A549 (cell line): ENCODE results near the gene BMERB1. TPM values are rescaled to one million over a fixed set of nuclear protein-coding genes. Genes with fewer than 3 reads are reported as not detected.

Source experiments
- ATAC-seq, 2 experiments: fragments of 200-7000 bp in 1 of 2; fragments of >200 bp in 1 of 2; cut with Nextera tagmentation in 1 of 2; cut with Tn5 transposase in 1 of 2; 3 replicates each; pipeline versions ENCODE4 v1.8.0 to v1.9.1; 2018 to 2020; ENCODE audit warnings: mild to moderate bottlenecking in 1 of 2, moderate library complexity in 1 of 2
- CTCF ChIA-PET: fragments of 300-600 bp; sonication (Branson Sonifier 250); formaldehyde crosslinking; extraction: SDS; loops from one replicate; lab custom pipeline; 2021; ENCODE audit warnings: antibody characterized with exemption, inconsistent platforms; lab: Yijun Ruan, JAX
- POLR2A ChIA-PET: fragments of 350-600 bp; formaldehyde crosslinking; extraction: SDS; loops from one replicate; lab custom pipeline; 2021; ENCODE audit warnings: antibody characterized with exemption, inconsistent platforms; lab: Yijun Ruan, JAX
- DNase-seq, 2 experiments: peaks; one replicate each; pipeline versions ENCODE4 v3.0.0 to v3.0.0-alpha.2; 2011 to 2016; ENCODE audit warnings: low read depth in 1 of 2, low spot score in 1 of 2
- FAIRE-seq: peaks from 2 replicates; lab custom pipeline; 2011; peaks lifted over from hg19 to GRCh38; lab: Jason Lieb, UNC
- H3K27ac ChIP-seq, 2 experiments: fragments of >200 bp; sonication (Bioruptor Twin); formaldehyde crosslinking; 3 replicates each; pipeline ENCODE4 v1.5.1; 2016 to 2017
- H3K4me1 ChIP-seq: fragments of >200 bp; sonication (Bioruptor Twin); formaldehyde crosslinking; 3 replicates; pipeline ENCODE4 v1.6.1; 2016
- H3K4me2 ChIP-seq: fragments of >200 bp; sonication (Bioruptor Twin); formaldehyde crosslinking; 3 replicates; pipeline ENCODE4 v1.6.1; 2016
- H3K4me3 ChIP-seq: fragments of >200 bp; sonication (Bioruptor Twin); formaldehyde crosslinking; 3 replicates; pipeline ENCODE4 v1.5.1; 2016
- H3K9me3 ChIP-seq: fragments of >200 bp; sonication (Bioruptor Twin); formaldehyde crosslinking; 3 replicates; pipeline ENCODE4 v1.6.1; 2016
- BCL3 ChIP-seq: fragments of >200 bp; sonication (Bioruptor Twin); formaldehyde crosslinking; IDR thresholded peaks from 3 replicates; pipeline ENCODE4 v1.6.1; 2016
- BHLHE40 ChIP-seq: IDR thresholded peaks from 2 replicates; pipeline ENCODE4 v1.6.1; 2012; ENCODE audit warnings: low read depth, low read length, inconsistent platforms
- CBX2 ChIP-seq: fragments of 200-600 bp; sonication (generic); IDR thresholded peaks from 2 replicates; pipeline ENCODE4 v1.6.1; 2016; ENCODE audit warnings: low read depth, mild to moderate bottlenecking, borderline replicate concordance
- CBX8 ChIP-seq: fragments of 200-600 bp; sonication (generic); IDR thresholded peaks from 2 replicates; pipeline ENCODE4 v1.6.1; 2016
- E2F6 ChIP-seq: IDR thresholded peaks from 2 replicates; pipeline ENCODE4 v1.6.1; 2012; ENCODE audit warnings: low read depth, borderline replicate concordance
- EHMT2 ChIP-seq: fragments of 200-600 bp; sonication (generic); IDR thresholded peaks from 2 replicates; pipeline ENCODE4 v1.6.1; 2016; ENCODE audit warnings: antibody characterized with exemption, low read depth, mild to moderate bottlenecking, moderate library complexity
- FOSB ChIP-seq: fragments of 250-450 bp; sonication (Bioruptor Pico); IDR thresholded peaks from 2 replicates; pipeline ENCODE4 v1.5.0; 2020; ENCODE audit warnings: mild to moderate bottlenecking, moderate library complexity
- HEYL ChIP-seq: fragments of 250-450 bp; sonication (Bioruptor Pico); IDR thresholded peaks from 2 replicates; pipeline ENCODE4 v1.8.0; 2021; ENCODE audit warnings: mild to moderate bottlenecking, moderate library complexity
- HMGXB4 ChIP-seq: fragments of 250-450 bp; sonication (Bioruptor Pico); IDR thresholded peaks from 2 replicates; pipeline ENCODE4 v1.5.0; 2021; ENCODE audit warnings: mild to moderate bottlenecking, moderate library complexity, borderline replicate concordance
- HOXA7 ChIP-seq: fragments of 250-450 bp; sonication (Bioruptor Pico); IDR thresholded peaks from 2 replicates; pipeline ENCODE4 v1.5.0; 2020; ENCODE audit warnings: mild to moderate bottlenecking, moderate library complexity
- HOXB13 ChIP-seq: fragments of 250-450 bp; sonication (Bioruptor Pico); IDR thresholded peaks from 2 replicates; pipeline ENCODE4 v1.5.0; 2020; ENCODE audit warnings: low read depth, mild to moderate bottlenecking, moderate library complexity
- HOXB5 ChIP-seq: fragments of 250-450 bp; sonication (Bioruptor Pico); IDR thresholded peaks from 2 replicates; pipeline ENCODE4 v1.5.0; 2020; ENCODE audit warnings: mild to moderate bottlenecking, moderate library complexity
- KDM5A ChIP-seq: fragments of 200-600 bp; sonication (generic); IDR thresholded peaks from 2 replicates; pipeline ENCODE4 v1.6.1; 2016; ENCODE audit warnings: antibody characterized with exemption, mild to moderate bottlenecking
- MAX ChIP-seq: IDR thresholded peaks from 2 replicates; pipeline ENCODE4 v1.6.1; 2012
- MAZ ChIP-seq: fragments of 150-350 bp; IDR thresholded peaks from 2 replicates; pipeline ENCODE4 v1.6.1; 2014; ENCODE audit warnings: antibody characterized with exemption, low read depth, low read length, borderline replicate concordance
- MYC ChIP-seq: IDR thresholded peaks from 2 replicates; pipeline ENCODE4 v1.6.1; 2012; ENCODE audit warnings: mild to moderate bottlenecking, inconsistent platforms, low read length, improper control_type of control experiment, borderline replicate concordance
- NR3C1 ChIP-seq: fragments of >200 bp; sonication (Bioruptor Twin); formaldehyde crosslinking; IDR thresholded peaks from 3 replicates; pipeline ENCODE4 v1.6.1; 2017
- PBX3 ChIP-seq: IDR thresholded peaks from 2 replicates; pipeline ENCODE4 v1.6.1; 2012
- POLR2AphosphoS2 ChIP-seq: conservative IDR thresholded peaks from 2 replicates; pipeline ENCODE4 v1.6.1; 2012; ENCODE audit warnings: low read length, improper control_type of control experiment, inconsistent platforms
- RCOR1 ChIP-seq: fragments of 150-350 bp; IDR thresholded peaks from 2 replicates; pipeline ENCODE4 v1.6.1; 2014; ENCODE audit warnings: antibody characterized with exemption, low read length, low read depth
- RFX5 ChIP-seq: fragments of 450-650 bp; IDR thresholded peaks from 2 replicates; pipeline ENCODE4 v1.7.1; 2014; ENCODE audit warnings: antibody characterized with exemption, mild to moderate bottlenecking, moderate library complexity
- SREBF2 ChIP-seq: fragments of 450-650 bp; IDR thresholded peaks from 2 replicates; pipeline ENCODE4 v1.6.1; 2014; ENCODE audit warnings: mild to moderate bottlenecking, moderate library complexity
- TFCP2L1 ChIP-seq: fragments of 250-450 bp; sonication (Bioruptor Pico); IDR thresholded peaks from 2 replicates; pipeline ENCODE4 v1.5.0; 2021; ENCODE audit warnings: mild to moderate bottlenecking
- USF2 ChIP-seq: fragments of 450-650 bp; IDR thresholded peaks from 2 replicates; pipeline ENCODE4 v1.6.1; 2014; ENCODE audit warnings: antibody characterized with exemption
- ZFP36 ChIP-seq: fragments of 450-650 bp; IDR thresholded peaks from 2 replicates; pipeline ENCODE4 v1.6.1; 2014; ENCODE audit warnings: borderline replicate concordance; ENCODE audit not compliant: partially characterized antibody
- ZNF302 ChIP-seq: fragments of 250-450 bp; sonication (Bioruptor Pico); IDR thresholded peaks from 2 replicates; pipeline ENCODE4 v1.9.0; 2021; ENCODE audit warnings: inconsistent platforms, mild to moderate bottlenecking, moderate library complexity
- ZSCAN20 ChIP-seq: fragments of 250-450 bp; sonication (Bioruptor Pico); IDR thresholded peaks from 2 replicates; pipeline ENCODE4 v1.8.0; 2022; ENCODE audit warnings: mild to moderate bottlenecking, moderate library complexity
- WGBS: methylation state at CpG from one replicate; pipeline ENCODE4 v1.1.6; 2017; ENCODE audit errors: missing lambda C conversion rate; 5-methylcytosine and 5-hydroxymethylcytosine counted together
- polyA plus RNA-seq, 4 experiments: library from polyadenylated mRNA; depleted of rRNA in 3 of 4; stranded (reverse); fragments of >200 nt; fragmentation: RNase III in 1 of 4; extraction: RNeasy Plus Mini Kit Qiagen cat#74134 plus additional on column Dnase treatment in 1 of 4; gene quantifications; 2 replicates in 3 of 4; 3 replicates in 1 of 4; pipeline ENCODE4 v1.2.3, GENCODE V29; 2011 to 2017

Gene BMERB1
- polyA plus RNA-seq, 2 of the 4 experiments (the other 2 are of a cell fraction) = 44.7 to 48.9 TPM

GRCh38 chr16:15542734-15543347, 108.5 kb downstream of the BMERB1 start:
- ATAC-seq = no peak
- 75% methylated on average over 6 of the region's 6 CpGs for WGBS
- H3K4me2 ChIP-seq = no peak overlapping the region
- CTCF ChIA-PET = interaction anchor here (1.5 kb wide), 1 partner anchor 115 kb away, joined by 5 read pairs; no protein-coding TSS in a partner anchor
- TF ChIP-seq HEYL (CRISPR knock-in tag) (no peak), EHMT2 (no peak), HOXA7 (CRISPR knock-in tag) (no peak), CBX8 (no peak), HOXB13 (no peak), TFCP2L1 (no peak), USF2 (no peak), RFX5 (no peak), KDM5A (no peak), RCOR1 (no peak), MAZ (no peak), BCL3 (no peak)
- no peak for FAIRE-seq
- H3K27ac ChIP-seq = peak overlapping the region in 1 of 2 experiments; percentile 23; a peak in 1 of 6 replicates
- POLR2A ChIA-PET = no interaction called here
- no peaks in the 10 kb centered on the region for H3K9me3 ChIP-seq
- DNase-seq = no peak
- H3K4me3 ChIP-seq = no peak overlapping the region
- H3K4me1 ChIP-seq = peaks cover 25% of the 10 kb centered on the region

GRCh38 chr16:15544405-15544804, 110.0 kb downstream of the BMERB1 start:
- WGBS = 87% methylated on average over 5 of the region's 5 CpGs
- FAIRE-seq (no peak), DNase-seq (no peak), ATAC-seq (no peak)
- peak overlapping the region in 1 of 2 experiments; percentile 30; a peak in 1 of 6 replicates for H3K27ac ChIP-seq
- no peak overlapping the region for H3K4me3 ChIP-seq
- peaks cover 35% of the 10 kb centered on the region for H3K4me1 ChIP-seq
- ChIA-PET POLR2A (no interaction called here), CTCF (no interaction called here)
- no peak overlapping the region for H3K4me2 ChIP-seq
- no peaks in the 10 kb centered on the region for H3K9me3 ChIP-seq
- no peak for TF ChIP-seq RFX5
- no peak for TF ChIP-seq BHLHE40
- TF ChIP-seq CBX2 = no peak
- TF ChIP-seq FOSB = no peak
- no peak for TF ChIP-seq ZSCAN20 (CRISPR knock-in tag)
- TF ChIP-seq HOXB13 = no peak
- no peak for TF ChIP-seq HEYL (CRISPR knock-in tag)
- TF ChIP-seq POLR2AphosphoS2 = no peak
- no peak for TF ChIP-seq NR3C1
- no peak for TF ChIP-seq MYC
- TF ChIP-seq PBX3 = no peak
- TF ChIP-seq ZFP36 = no peak

- Histone ChIP-seq H3K4me1 (peaks cover 40% of the 10 kb centered on the region), H3K9me3 (no peaks in the 10 kb centered on the region), H3K4me3 (no peak overlapping the region), H3K27ac (0 out of 6 replicates have a peak overlapping the region, but pooled peaks of 1 of the 2 experiments have one; percentile 7), H3K4me2 (no peak overlapping the region)
- no peak for FAIRE-seq
- WGBS = 95% methylated on average over 2 of the region's 2 CpGs
- POLR2A ChIA-PET = no interaction called here
- no peak for ATAC-seq
- CTCF ChIA-PET = no interaction called here
- DNase-seq = no peak
- TF ChIP-seq SREBF2 (no peak), HOXB5 (no peak), FOSB (no peak), E2F6 (no peak), ZNF302 (no peak), HMGXB4 (CRISPR knock-in tag) (no peak), MAX (no peak), ZFP36 (no peak)
These were observed 111.2 kb downstream of the BMERB1 start for GRCh38 chr16:15545544-15545943.
